Stromal cell of bone marrow (primary cell): ENCODE measurements around the gene ADAMTSL5.

Source experiments
- DNase-seq: peaks from one replicate; pipeline ENCODE4 v3.0.0-alpha.2; 2012; ENCODE audit warnings: low read depth

Gene ADAMTSL5

DNA sequence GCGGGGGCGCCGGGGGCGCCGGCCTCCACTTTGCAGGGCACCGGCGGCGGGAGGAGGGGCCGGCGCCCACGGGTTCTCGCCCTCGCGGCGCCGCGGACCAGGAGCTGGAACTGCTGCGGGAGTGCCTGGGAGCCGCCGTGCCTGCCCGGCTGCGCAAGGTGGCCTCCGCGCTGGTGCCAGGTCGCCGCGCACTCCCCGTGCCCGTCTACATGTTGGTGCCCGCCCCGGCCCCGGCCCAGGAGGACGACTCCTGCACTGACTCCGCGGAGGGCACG lies 45.7 kb downstream of the ADAMTSL5 start:
- DNase-seq, result no peak

DNA sequence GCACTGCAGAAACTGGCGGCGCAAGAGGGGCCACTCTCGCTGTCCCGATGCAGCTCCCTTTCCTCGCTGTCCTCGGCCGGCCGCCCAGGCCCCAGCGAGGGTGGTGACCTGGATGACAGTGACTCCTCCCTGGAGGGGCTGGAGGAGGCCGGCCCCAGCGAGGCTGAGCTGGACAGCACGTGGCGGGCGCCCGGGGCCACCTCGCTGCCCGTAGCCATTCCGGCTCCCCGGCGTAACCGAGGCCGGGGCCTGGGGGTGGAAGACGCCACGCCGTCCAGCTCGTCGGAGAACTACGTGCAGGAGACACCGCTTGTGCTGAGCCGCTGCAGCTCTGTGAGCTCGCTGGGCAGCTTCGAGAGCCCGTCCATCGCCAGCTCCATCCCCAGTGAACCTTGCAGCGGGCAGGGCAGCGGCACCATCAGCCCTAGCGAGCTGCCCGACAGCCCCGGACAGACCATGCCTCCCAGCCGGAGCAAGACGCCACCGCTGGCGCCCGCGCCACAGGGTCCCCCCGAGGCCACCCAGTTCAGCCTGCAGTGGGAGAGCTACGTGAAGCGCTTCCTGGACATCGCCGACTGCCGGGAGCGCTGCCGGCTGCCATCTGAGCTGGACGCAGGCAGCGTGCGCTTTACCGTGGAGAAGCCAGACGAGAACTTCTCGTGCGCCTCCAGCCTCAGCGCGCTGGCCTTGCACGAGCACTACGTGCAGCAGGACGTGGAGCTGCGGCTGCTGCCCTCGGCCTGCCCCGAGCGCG lies 46.2 kb downstream of the ADAMTSL5 start:
- no peak for DNase-seq

DNA sequence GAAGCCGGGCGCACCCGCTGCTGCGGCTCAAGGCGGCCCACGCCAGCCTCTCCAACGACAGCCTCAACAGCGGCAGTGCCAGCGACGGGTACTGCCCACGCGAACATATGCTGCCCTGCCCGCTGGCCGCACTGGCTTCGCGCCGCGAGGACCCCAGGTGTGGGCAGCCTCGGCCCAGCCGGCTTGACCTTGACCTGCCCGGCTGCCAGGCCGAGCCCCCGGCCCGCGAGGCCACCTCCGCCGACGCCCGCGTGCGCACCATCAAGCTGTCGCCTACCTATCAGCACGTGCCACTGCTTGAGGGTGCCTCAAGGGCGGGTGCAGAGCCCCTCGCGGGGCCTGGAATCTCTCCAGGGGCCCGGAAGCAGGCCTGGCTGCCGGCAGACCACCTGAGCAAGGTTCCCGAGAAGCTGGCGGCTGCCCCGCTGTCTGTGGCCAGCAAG lies 46.8 kb downstream of the ADAMTSL5 start:
- DNase-seq, result no peak

DNA sequence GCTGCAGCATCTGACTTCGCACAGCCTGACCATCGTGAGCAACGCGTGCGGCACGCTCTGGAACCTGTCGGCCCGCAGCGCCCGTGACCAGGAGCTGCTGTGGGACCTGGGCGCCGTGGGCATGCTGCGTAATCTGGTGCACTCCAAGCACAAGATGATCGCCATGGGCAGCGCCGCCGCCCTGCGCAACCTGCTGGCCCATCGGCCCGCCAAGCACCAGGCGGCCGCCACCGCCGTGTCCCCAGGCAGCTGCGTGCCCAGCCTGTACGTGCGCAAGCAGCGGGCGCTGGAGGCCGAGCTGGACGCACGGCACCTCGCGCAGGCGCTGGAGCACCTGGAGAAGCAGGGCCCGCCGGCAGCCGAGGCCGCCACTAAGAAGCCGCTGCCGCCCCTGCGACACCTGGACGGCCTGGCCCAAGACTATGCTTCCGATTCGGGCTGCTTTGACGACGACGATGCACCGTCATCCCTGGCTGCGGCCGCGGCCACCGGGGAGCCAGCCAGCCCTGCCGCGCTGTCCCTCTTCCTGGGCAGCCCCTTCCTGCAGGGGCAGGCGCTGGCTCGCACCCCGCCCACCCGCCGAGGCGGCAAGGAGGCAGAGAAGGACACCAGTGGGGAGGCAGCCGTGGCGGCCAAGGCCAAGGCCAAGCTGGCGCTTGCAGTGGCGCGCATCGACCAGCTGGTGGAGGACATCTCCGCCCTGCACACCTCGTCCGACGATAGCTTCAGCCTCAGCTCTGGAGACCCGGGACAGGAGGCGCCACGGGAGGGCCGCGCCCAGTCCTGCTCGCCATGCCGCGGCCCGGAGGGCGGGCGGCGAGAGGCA lies 47.4 kb downstream of the ADAMTSL5 start:
- DNase-seq, result no peak

DNA sequence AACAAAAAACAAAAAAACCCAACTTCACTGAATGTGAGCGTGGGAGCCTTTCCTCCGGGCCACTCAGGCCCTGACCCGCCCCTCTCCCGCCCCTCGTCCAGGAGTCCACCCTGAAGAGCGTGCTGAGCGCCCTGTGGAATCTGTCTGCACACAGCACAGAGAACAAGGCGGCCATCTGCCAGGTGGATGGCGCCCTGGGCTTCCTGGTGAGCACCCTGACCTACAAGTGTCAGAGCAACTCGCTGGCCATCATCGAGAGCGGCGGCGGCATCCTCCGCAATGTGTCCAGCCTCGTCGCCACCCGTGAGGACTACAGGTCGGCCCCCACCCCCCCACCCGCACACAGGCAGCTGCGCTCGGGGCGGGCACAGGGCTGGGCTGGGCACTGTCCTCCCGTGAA lies 51.0 kb downstream of the ADAMTSL5 start:
- no peak for DNase-seq

DNA sequence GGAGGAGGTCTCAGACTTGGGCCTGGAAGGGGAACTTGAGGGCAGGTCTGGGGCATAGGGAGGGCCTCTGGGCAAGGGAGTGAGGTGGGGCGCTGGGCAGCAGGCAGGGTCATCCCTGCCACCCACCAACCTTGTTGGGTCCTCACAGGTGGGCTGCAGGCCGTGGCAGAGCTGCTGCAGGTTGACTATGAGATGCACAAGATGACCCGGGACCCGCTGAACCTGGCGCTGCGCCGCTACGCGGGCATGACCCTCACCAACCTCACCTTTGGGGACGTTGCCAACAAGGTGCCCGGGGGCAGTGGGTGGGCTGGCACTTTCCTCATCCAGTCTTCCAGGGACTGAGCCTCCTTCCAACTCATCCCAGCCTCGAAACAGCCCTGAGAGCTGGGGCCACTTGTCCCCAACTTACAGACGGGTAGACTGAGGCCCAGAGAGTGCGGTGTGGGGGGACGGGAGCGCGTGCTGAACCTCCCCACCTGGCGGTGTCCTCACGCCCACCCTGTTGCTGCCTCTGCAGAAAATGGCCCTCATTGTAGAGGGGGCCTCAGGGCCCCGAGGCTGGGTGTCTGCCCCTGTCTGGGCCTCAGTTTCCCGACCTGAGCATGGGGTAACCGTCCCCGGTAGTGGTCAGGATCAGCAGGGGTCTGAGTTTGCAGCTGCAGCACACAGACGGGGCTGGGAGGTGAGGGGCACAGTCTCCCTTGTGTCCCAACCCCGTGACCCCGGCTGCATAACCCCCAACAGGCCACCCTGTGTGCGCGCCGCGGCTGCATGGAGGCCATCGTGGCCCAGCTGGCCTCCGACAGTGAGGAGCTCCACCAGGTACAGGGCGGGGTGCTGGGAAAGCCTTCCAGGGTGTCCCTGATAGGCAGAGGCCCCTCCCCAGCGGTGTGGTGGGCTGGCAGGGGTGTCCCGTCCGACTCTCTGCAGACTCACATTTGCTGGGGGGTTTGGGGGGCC lies 52.5 kb downstream of the ADAMTSL5 start:
- DNase-seq, result no peak

DNA sequence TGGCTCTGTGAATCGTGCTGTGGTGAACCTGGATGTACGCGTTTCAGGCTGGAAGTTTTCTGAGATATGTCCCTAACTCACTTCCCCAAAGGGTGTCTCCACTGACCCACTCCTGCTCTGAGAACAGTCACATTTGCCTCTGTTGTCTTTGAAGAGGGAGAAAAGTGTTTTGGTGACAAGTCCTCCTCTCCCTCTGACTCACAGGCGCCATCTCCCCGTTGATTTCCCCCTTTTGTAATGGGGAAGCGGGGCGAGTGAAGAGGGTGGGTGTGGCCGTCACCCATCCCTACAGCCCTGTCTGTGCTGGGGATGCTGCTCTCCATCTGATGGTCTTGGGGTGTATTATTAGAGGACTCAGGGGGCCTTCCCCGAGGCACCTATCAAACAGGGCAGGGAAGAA lies 53.3 kb downstream of the ADAMTSL5 start:
- DNase-seq, result no peak

DNA sequence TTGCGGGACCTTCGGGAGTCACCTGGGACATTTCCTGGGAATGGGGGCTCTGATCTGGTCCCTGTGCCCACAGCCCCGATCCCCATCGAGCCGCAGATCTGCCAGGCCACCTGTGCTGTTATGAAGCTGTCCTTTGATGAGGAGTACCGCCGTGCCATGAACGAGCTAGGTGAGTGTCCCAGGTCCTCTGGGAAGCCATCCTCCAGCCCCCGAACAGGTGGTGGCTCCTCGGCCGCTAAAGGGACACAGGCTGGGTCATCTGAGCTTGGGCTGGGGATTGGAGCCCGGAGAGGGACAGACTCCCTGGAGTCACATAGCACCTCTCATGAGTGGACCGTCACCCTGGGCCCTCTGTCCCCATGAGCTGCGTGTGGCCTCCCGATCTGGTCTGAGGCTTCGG lies 54.9 kb downstream of the ADAMTSL5 start:
- DNase-seq, result no peak

DNA sequence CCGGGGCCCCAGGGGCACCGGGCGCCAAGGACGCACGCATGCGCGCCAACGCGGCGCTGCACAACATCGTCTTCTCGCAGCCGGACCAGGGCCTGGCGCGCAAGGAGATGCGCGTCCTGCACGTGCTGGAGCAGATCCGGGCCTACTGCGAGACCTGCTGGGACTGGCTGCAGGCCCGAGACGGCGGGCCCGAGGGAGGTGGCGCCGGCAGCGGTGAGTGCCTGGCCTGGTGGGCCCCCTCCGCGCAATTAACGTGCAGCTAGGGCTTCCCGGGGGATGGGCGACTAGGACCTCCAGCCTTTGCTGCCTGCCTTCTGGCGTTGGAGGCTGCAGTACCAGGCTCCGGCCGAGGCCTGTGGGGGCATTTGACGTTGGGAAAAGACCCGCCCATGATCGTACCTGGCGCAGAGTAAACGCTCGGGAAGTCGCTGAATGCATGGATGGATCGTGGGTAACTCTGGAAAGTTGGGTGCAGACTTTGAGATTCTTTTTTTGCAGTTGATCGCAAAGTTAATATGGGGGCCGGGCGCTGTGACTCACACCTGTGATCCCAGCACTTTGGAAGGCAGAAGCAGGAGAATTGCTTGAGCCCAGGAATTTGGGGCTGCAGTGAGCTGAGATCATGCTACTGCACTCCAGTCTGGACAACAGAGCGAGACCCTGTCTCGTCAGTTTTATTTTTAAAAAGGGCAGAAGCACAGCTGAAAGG lies 55.6 kb downstream of the ADAMTSL5 start:
- DNase-seq, result no peak

DNA sequence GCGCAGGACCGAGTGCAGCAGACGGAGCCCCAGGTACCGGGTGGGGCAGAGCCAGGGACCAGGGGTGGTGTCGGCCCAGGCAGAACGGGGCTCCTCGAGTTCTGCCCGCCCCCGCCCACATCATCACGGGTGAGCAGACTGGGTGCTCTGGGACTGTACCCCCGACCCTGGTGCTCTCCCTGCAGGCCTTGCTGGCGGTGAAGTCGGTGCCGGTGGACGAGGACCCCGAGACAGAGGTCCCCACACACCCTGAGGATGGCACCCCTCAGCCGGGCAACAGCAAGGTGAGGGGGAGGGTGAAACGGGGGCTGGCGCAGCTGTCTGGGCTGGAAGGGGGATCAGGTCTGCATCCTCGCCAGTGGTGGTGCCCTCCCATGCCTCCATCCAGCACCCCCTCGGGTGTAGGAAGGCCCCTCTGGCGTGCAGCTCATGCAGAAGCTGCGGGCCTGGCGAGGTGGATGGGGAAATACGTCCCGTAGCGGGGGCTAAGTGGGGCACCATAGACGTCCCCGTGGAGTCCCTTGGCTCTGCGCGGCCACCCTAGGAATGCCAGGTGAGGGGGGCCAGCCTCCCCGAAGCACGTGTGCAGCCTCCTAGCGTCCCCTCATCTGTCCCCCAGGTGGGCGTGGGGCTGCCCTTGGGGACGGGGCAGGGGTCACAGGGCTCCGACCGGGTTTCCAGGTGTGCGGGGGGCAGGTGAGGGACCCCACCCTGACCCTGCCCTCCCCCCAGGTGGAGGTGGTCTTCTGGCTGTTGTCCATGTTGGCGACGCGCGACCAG lies 56.5 kb downstream of the ADAMTSL5 start:
- no peak for DNase-seq

DNA sequence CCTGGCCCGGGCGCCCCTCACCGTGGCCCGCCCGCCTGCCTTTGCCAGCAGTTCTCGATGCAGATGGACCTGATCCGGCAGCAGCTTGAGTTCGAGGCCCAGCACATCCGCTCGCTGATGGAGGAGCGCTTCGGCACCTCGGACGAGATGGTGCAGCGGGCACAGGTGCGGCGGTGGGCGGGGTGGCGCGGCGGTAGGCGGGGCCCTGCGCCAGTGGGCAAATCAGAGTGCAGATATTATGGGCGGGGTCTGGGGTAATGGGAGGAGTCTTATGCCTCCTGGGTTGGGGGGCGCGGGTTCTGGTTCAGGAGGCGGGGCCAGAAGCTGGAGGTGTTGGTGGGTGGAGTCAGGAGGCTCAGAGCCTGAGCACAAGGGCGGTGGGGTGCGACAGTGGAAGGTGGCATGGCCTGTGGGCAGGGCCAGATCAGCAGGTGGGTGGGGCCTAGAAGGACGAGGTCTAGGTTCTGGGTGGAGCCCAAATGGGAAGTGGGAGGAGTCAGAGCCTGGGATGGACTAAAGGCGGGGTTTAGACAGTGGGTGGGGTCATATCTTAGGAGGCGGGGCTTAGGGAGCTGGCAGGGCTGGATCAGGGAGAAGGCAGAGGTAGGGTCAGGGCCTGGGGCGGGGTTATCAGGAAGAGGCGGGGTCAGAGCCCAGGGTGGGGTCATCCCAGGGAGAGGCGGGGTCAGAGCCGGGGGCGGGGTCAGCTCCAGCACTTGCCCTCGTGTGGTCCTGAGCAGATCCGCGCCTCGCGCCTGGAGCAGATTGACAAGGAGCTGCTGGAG lies 57.3 kb downstream of the ADAMTSL5 start:
- DNase-seq, result no peak
